ENCODE data around the gene SF1. TPM values are rescaled to one million over a fixed set of nuclear protein-coding genes. Genes with fewer than 3 reads are reported as not detected.
A peak's percentile ranks its signal among the peaks of the same experiment; 100 is the strongest.

SF1 gene
- total and polyA plus RNA-seq, 9 of the 15 experiments (the other 6 are each of a cell fraction or from before 2014, with no cell fraction given), result 13.1 to 334 (median 111) TPM

DNA sequence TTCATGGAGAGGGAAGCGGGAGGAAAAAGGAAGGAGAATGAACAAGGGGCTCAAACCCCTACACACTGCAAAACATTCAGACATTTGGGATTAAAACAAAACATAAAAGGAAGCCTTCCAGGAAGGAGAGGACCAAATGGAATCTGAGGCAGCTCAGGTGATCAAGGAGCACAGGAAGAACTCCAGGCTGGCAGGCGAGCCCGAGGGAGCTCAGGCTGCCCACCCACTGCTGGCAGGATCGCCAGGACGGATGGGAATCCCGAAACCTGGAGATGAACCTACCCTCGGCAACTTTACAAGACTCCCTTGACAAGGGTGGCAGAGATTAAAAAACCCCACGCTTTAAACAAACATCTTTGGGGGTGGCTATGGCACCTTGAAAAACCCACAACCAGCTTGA is 13.6 kb downstream of the SF1 start:
- Histone ChIP-seq H2AFZ (ENCODE audit: low read depth, low read length) (no peak overlapping the region), H3K9ac (ENCODE audit: insufficient read depth in 1 of 2, low read depth in 2 of 2, low read length in 2 of 2) (peak overlapping the region in 1 of 2 experiments; percentile 83; a peak in 1 of 4 replicates), H4K20me1 (replicated peaks; ENCODE audit: control insufficient read depth, insufficient read depth, low read length) (peaks cover 49% of the 10 kb centered on the region), H3K27me3 (ENCODE audit: control insufficient read depth in 2 of 2, insufficient read depth in 2 of 2, low read length in 2 of 2) (no peaks in the 10 kb centered on the region), H3K9me3 (replicated peaks; ENCODE audit: control insufficient read depth, insufficient read depth, low read depth, low read length) (no peaks in the 10 kb centered on the region), H3K27ac (ENCODE audit: extremely low read depth, low read depth, low read length) (0 out of 3 replicates have a peak overlapping the region, but pooled peaks have one; percentile 8), H3K4me2 (ENCODE audit: insufficient read depth, low read length) (no peak overlapping the region), H3K79me2 (ENCODE audit: control insufficient read depth, insufficient read depth, low read length) (peaks cover 26% of the 10 kb centered on the region), H3K4me3 (no peak overlapping the region), H3K9me1 (ENCODE audit: control insufficient read depth, insufficient read depth, low read length) (peaks cover 10% of the 10 kb centered on the region), H3K36me3 (ENCODE audit: control insufficient read depth, insufficient read depth, low read length) (peaks cover 78% of the 10 kb centered on the region), H3K4me1 (replicated peaks in 1 of 2; ENCODE audit: control insufficient read depth in 2 of 2, insufficient read depth in 2 of 2, low read length in 2 of 2) (peaks cover 16 to 54% of the 10 kb centered on the region in 2 experiments)
- intact Hi-C loops (cut with micrococcal nuclease), result no loop called here
- 92% methylated on average over 8 of the region's 8 CpGs for WGBS (ENCODE audit: insufficient coverage, low coverage, missing lambda C conversion rate)
- no peak for DNase-seq (ENCODE audit: extremely low read depth in 1 of 4, low spot score in 3 of 4)
- ChIA-PET CTCF (ENCODE audit: low intra/inter-chr PET ratio) (no interaction called here), POLR2A (interaction anchor here (0.8 to 7.9 kb wide), 3 partner anchors 8 to 117 kb away, joined by 4 to 168 read pairs (median 5); partner anchors contain the start of gene SF1)
- TSS peak; percentile 38 for BruUV-seq (replicated peaks)
- no peak for FAIRE-seq
- no peak for ATAC-seq
- TF ChIP-seq ZNF589 (CRISPR knock-in tag; IDR thresholded peaks at IDR 0.05; ENCODE audit: low read depth), result no peak
- TF ChIP-seq POLR2A (conservative IDR thresholded peaks at IDR 0.05), result no peak
- no peak for TF ChIP-seq STAT5B (CRISPR knock-in tag; IDR thresholded peaks at IDR 0.05)
- no peak for TF ChIP-seq FOS (IDR thresholded peaks at IDR 0.05; ENCODE audit: extremely low read depth, insufficient read length)
- TF ChIP-seq, protein P1, sequence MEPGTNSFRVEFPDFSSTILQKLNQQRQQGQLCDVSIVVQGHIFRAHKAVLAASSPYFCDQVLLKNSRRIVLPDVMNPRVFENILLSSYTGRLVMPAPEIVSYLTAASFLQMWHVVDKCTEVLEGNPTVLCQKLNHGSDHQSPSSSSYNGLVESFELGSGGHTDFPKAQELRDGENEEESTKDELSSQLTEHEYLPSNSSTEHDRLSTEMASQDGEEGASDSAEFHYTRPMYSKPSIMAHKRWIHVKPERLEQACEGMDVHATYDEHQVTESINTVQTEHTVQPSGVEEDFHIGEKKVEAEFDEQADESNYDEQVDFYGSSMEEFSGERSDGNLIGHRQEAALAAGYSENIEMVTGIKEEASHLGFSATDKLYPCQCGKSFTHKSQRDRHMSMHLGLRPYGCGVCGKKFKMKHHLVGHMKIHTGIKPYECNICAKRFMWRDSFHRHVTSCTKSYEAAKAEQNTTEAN (CRISPR knock-in tag; IDR thresholded peaks at IDR 0.05), result no peak
- TF ChIP-seq NCOA1 (IDR thresholded peaks at IDR 0.05; ENCODE audit: low read depth), result no peak
- TF ChIP-seq PPARD (CRISPR knock-in tag; IDR thresholded peaks at IDR 0.05), result no peak
- no peak for TF ChIP-seq ARID2 (IDR thresholded peaks at IDR 0.05)
- TF ChIP-seq ZNF217 (CRISPR knock-in tag; IDR thresholded peaks at IDR 0.05), result no peak
- no peak for TF ChIP-seq NFIX (CRISPR knock-in tag; IDR thresholded peaks at IDR 0.05; ENCODE audit: low read depth)
- TF ChIP-seq KLF10 (CRISPR knock-in tag; IDR thresholded peaks at IDR 0.05), result no peak
- TF ChIP-seq, protein P2, sequence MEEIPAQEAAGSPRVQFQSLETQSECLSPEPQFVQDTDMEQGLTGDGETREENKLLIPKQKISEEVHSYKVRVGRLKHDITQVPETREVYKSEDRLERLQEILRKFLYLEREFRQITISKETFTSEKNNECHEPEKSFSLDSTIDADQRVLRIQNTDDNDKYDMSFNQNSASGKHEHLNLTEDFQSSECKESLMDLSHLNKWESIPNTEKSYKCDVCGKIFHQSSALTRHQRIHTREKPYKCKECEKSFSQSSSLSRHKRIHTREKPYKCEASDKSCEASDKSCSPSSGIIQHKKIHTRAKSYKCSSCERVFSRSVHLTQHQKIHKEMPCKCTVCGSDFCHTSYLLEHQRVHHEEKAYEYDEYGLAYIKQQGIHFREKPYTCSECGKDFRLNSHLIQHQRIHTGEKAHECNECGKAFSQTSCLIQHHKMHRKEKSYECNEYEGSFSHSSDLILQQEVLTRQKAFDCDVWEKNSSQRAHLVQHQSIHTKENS (CRISPR knock-in tag; IDR thresholded peaks at IDR 0.05), result no peak
- in situ Hi-C loops (cut with MboI), result no loop called here

All from K562 (cell line).